C4-2B (cell line): ENCODE data around the gene CCDC73.

ENCODE experiments used
- ZFX ChIP-seq: fragments of 450-650 bp; IDR thresholded peaks from 2 replicates; pipeline ENCODE4 v1.6.1; 2017
- TF ChIP-seq, protein P1 (sequence below): fragments of 450-650 bp; conservative IDR thresholded peaks from 2 replicates; pipeline ENCODE4 v1.5.1; 2017; ENCODE audit warnings: mild to moderate bottlenecking

DNA sequence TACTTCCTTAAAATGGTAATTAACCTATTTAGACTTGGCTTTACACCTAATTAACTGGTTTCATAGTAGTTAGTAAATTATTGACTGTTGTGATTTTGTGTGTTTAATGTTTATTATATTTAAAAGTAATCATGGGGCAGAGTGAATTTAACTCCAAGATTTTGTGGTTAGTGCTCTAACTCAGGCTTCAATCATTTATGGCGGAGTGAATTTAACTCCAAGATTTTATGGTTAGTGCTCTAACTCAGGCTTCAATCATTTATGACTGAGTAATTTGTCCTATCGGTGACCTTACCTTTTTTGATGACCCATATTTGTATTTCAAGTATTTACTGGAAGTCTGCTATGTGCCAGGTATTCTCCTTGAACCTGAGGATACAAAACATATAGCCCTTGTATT is 42.5 kb upstream of the CCDC73 start:
- TF ChIP-seq, protein P1, sequence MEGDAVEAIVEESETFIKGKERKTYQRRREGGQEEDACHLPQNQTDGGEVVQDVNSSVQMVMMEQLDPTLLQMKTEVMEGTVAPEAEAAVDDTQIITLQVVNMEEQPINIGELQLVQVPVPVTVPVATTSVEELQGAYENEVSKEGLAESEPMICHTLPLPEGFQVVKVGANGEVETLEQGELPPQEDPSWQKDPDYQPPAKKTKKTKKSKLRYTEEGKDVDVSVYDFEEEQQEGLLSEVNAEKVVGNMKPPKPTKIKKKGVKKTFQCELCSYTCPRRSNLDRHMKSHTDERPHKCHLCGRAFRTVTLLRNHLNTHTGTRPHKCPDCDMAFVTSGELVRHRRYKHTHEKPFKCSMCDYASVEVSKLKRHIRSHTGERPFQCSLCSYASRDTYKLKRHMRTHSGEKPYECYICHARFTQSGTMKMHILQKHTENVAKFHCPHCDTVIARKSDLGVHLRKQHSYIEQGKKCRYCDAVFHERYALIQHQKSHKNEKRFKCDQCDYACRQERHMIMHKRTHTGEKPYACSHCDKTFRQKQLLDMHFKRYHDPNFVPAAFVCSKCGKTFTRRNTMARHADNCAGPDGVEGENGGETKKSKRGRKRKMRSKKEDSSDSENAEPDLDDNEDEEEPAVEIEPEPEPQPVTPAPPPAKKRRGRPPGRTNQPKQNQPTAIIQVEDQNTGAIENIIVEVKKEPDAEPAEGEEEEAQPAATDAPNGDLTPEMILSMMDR: no peak
- no peak for TF ChIP-seq ZFX
